ENCODE data around the gene WNT8A. TPM values are rescaled to one million over a fixed set of nuclear protein-coding genes. Genes with fewer than 3 reads are reported as not detected.

WNT8A gene
- total and polyA plus RNA-seq, 2 of the 13 experiments (the other 11 are each of a cell fraction or from before 2014, with no cell fraction given) = not detected

DNA sequence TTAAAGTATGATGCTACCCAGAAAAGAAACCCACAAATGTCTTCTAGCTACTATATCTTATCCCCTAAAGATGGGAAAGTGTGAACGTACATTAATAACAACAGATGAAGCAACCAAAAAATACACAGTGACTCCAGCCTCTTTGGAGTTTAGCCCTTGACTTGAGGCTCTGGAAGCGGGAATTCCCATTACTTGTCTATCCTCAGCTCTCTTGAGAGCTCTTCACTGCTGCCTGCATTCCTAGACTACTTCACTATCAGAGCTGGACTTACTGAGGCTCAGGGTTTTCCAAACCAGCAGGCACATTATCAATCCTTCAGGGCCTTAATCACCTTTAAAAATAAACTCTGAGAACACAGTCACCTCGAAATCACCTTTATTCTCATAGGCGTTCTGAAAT is 56.4 kb downstream of the WNT8A start:
- ATAC-seq (no peak), DNase-seq (ENCODE audit: low spot score) (no peak), FAIRE-seq (no peak)
- no peak overlapping the region for H3K4me3 ChIP-seq (replicated peaks in 1 of 3; ENCODE audit: insufficient read depth in 1 of 3, low read depth in 2 of 3, low read length in 3 of 3)
- CTCF ChIA-PET (ENCODE audit: low intra/inter-chr PET ratio, low total read pairs) = no interaction called here
- H3K9me3 ChIP-seq (ENCODE audit: low read length) = no peaks in the 10 kb centered on the region
- H3K9ac ChIP-seq (ENCODE audit: insufficient read depth, low read depth, low read length) = no peak overlapping the region
- BruUV-seq (replicated peaks) = no TSS peak
- no peak overlapping the region for H2AFZ ChIP-seq (ENCODE audit: low read length)
- in situ Hi-C loops (cut with HindIII; ENCODE audit: extremely low pct_ligation_motif_present, low pct_unique_long_range_greater_than_20kb) (no loop called here), intact Hi-C loops (cut with micrococcal nuclease; ENCODE audit: unreplicated experiment) (no loop called here)
- no peaks in the 10 kb centered on the region for H4K20me1 ChIP-seq (ENCODE audit: insufficient read depth, low read length)
- no peak overlapping the region for H3K27ac ChIP-seq (ENCODE audit: extremely low read length, insufficient read depth, low read length)
- H3K4me1 ChIP-seq (ENCODE audit: insufficient read depth, low read length) = no peaks in the 10 kb centered on the region
- no peaks in the 10 kb centered on the region for H3K36me3 ChIP-seq (replicated peaks in 1 of 2; ENCODE audit: control insufficient read depth in 1 of 2, insufficient read depth in 2 of 2, low read length in 2 of 2)
- TF ChIP-seq, protein P1, sequence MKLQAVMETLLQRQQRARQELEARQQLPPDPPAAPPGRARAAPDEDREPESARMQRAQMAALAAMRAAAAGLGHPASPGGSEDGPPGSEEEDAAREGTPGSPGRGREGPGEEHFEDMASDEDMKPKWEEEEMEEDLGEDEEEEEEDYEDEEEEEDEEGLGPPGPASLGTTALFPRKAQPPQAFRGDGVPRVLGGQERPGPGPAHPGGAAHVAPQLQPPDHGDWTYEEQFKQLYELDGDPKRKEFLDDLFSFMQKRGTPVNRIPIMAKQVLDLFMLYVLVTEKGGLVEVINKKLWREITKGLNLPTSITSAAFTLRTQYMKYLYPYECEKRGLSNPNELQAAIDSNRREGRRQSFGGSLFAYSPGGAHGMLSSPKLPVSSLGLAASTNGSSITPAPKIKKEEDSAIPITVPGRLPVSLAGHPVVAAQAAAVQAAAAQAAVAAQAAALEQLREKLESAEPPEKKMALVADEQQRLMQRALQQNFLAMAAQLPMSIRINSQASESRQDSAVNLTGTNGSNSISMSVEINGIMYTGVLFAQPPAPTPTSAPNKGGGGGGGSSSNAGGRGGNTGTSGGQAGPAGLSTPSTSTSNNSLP (IDR thresholded peaks at IDR 0.05; ENCODE audit: low read depth, low read length) = no peak
- TF ChIP-seq NCOA2 (CRISPR knock-in tag; IDR thresholded peaks at IDR 0.05) = no peak
- 0 out of 2 replicates have a peak, but pooled peaks have one; percentile 0 for TF ChIP-seq ZNF652 (CRISPR knock-in tag; IDR thresholded peaks at IDR 0.05; ENCODE audit: borderline replicate concordance, low read depth)
- no peak for TF ChIP-seq PHF20 (CRISPR knock-in tag; IDR thresholded peaks at IDR 0.05)
- TF ChIP-seq, protein P2, sequence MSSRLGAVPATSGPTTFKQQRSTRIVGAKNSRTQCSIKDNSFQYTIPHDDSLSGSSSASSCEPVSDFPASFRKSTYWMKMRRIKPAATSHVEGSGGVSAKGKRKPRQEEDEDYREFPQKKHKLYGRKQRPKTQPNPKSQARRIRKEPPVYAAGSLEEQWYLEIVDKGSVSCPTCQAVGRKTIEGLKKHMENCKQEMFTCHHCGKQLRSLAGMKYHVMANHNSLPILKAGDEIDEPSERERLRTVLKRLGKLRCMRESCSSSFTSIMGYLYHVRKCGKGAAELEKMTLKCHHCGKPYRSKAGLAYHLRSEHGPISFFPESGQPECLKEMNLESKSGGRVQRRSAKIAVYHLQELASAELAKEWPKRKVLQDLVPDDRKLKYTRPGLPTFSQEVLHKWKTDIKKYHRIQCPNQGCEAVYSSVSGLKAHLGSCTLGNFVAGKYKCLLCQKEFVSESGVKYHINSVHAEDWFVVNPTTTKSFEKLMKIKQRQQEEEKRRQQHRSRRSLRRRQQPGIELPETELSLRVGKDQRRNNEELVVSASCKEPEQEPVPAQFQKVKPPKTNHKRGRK (CRISPR knock-in tag; IDR thresholded peaks at IDR 0.05) = no peak
- H3K4me2 ChIP-seq (ENCODE audit: low read depth, low read length) = no peak overlapping the region
- no peaks in the 10 kb centered on the region for H3K79me2 ChIP-seq (ENCODE audit: insufficient read depth, low read length)
- WGBS (ENCODE audit: low lambda C conversion rate) = 14% methylated on average over 4 of the region's 4 CpGs
- H3K27me3 ChIP-seq (ENCODE audit: control insufficient read depth in 1 of 2, insufficient read depth in 2 of 2, low read length in 2 of 2) = no peaks in the 10 kb centered on the region
- POLR2A ChIA-PET = no interaction called here

Small RNAs within 50 kb of the gene (small RNA-seq; reads per million reads assigned to genes)
- 0 reads per million in 3 experiments for gene RNU6-1148P (ENCODE audit: insufficient read depth in 2 of 3, insufficient read length in 3 of 3, low read depth in 2 of 3, low replicate concordance in 1 of 3)
- 1.2 to 66.7 (median 36.1) reads per million in 3 experiments for gene RNU6-460P (ENCODE audit: insufficient read depth in 2 of 3, insufficient read length in 3 of 3, low read depth in 2 of 3, low replicate concordance in 1 of 3)
- 0 to 0.97 (median 0.10) reads per million in 3 experiments for gene RNU6-888P (ENCODE audit: insufficient read depth in 2 of 3, insufficient read length in 3 of 3, low read depth in 2 of 3, low replicate concordance in 1 of 3)

Other genes with a start within 250 kb of the WNT8A start
- not detected in 2 replicates for gene MYOT, start 216.2 kb upstream of the WNT8A start, total RNA-seq (2016; rRNA removed; fragmentation: Illumina TruSeq; extraction: Trizol)
- gene MYOT, start 216.2 kb upstream of the WNT8A start, polyA plus RNA-seq (2011; rRNA removed) = not detected in 2 replicates
- gene PKD2L2, start 194.6 kb upstream of the WNT8A start, total RNA-seq (2016; rRNA removed; fragmentation: Illumina TruSeq; extraction: Trizol) = not detected in 2 replicates
- gene PKD2L2, start 194.6 kb upstream of the WNT8A start, polyA plus RNA-seq (2011; rRNA removed) = not detected in 2 replicates
- gene FAM13B, start 51.0 kb upstream of the WNT8A start, total RNA-seq (2016; rRNA removed; fragmentation: Illumina TruSeq; extraction: Trizol) = 11.5 and 11.8 TPM in 2 replicates
- gene FAM13B, start 51.0 kb upstream of the WNT8A start, polyA plus RNA-seq (2011; rRNA removed) = 6.9 and 7.5 TPM in 2 replicates
- gene NME5, start 55.4 kb downstream of the WNT8A start, total RNA-seq (2016; rRNA removed; fragmentation: Illumina TruSeq; extraction: Trizol) = 0.18 and 0.39 TPM in 2 replicates
- gene NME5, start 55.4 kb downstream of the WNT8A start, polyA plus RNA-seq (2011; rRNA removed) = not detected in 2 replicates
- 50.6 and 62.5 TPM in 2 replicates for gene BRD8, start 94.6 kb downstream of the WNT8A start, total RNA-seq (2016; rRNA removed; fragmentation: Illumina TruSeq; extraction: Trizol)
- 57.6 and 71.1 TPM in 2 replicates for gene BRD8, start 94.6 kb downstream of the WNT8A start, polyA plus RNA-seq (2011; rRNA removed)
- gene KIF20A, start 95.1 kb downstream of the WNT8A start, total RNA-seq (2016; rRNA removed; fragmentation: Illumina TruSeq; extraction: Trizol) = 66.8 and 91.6 TPM in 2 replicates
- gene KIF20A, start 95.1 kb downstream of the WNT8A start, polyA plus RNA-seq (2011; rRNA removed) = 12.9 and 17.1 TPM in 2 replicates
- 47.7 and 64.2 TPM in 2 replicates for gene CDC23, start 129.3 kb downstream of the WNT8A start, total RNA-seq (2016; rRNA removed; fragmentation: Illumina TruSeq; extraction: Trizol)
- 28.2 and 38.3 TPM in 2 replicates for gene CDC23, start 129.3 kb downstream of the WNT8A start, polyA plus RNA-seq (2011; rRNA removed)
- 0.10 and 0.27 TPM in 2 replicates for gene GFRA3, start 190.6 kb downstream of the WNT8A start, total RNA-seq (2016; rRNA removed; fragmentation: Illumina TruSeq; extraction: Trizol)
- gene GFRA3, start 190.6 kb downstream of the WNT8A start, polyA plus RNA-seq (2011; rRNA removed) = 0.30 and 0.48 TPM in 2 replicates
- 27.6 and 44.1 TPM in 2 replicates for gene CDC25C, start 247.8 kb downstream of the WNT8A start, total RNA-seq (2016; rRNA removed; fragmentation: Illumina TruSeq; extraction: Trizol)
- 11.8 and 17.7 TPM in 2 replicates for gene CDC25C, start 247.8 kb downstream of the WNT8A start, polyA plus RNA-seq (2011; rRNA removed)